Suppressor macrophage treated with lipopolysaccharide for 1 hour (primary cell): ENCODE measurements around the gene IRF2BP2.
A peak's percentile ranks its signal among the peaks of the same experiment; 100 is the strongest.

ENCODE experiments used
- DNase-seq, 3 donors: peaks; one replicate each; pipeline ENCODE4 v3.0.0-alpha.2; 2020 to 2022

Gene IRF2BP2

GRCh38 chr1:234634387-234634786 is 24.4 kb upstream of the IRF2BP2 start:
- no peak for DNase-seq

- DNase-seq, result no peak
Measured at GRCh38 chr1:234633246-234634003, 23.4 kb upstream of the IRF2BP2 start.

GRCh38 chr1:234632225-234632624 is 22.2 kb upstream of the IRF2BP2 start:
- DNase-seq, result no peak

- no peak for DNase-seq
Measured at GRCh38 chr1:234631721-234632125, 21.7 kb upstream of the IRF2BP2 start.

- DNase-seq, result no peak
Measured at GRCh38 chr1:234629026-234629425, 19.0 kb upstream of the IRF2BP2 start.

GRCh38 chr1:234628089-234628488 is 18.1 kb upstream of the IRF2BP2 start:
- peak; percentile 27 to 46 (median 39) for DNase-seq

GRCh38 chr1:234627009-234627950 is 17.3 kb upstream of the IRF2BP2 start:
- no peak for DNase-seq

GRCh38 chr1:234626391-234626790 is 16.4 kb upstream of the IRF2BP2 start:
- DNase-seq, result no peak

- DNase-seq, result peak; percentile 29 to 52 (median 51)
Measured at GRCh38 chr1:234624724-234625117, 14.7 kb upstream of the IRF2BP2 start.

GRCh38 chr1:234621657-234622335 is 11.8 kb upstream of the IRF2BP2 start:
- no peak for DNase-seq

GRCh38 chr1:234621127-234621468 is 11.1 kb upstream of the IRF2BP2 start:
- no peak for DNase-seq

- DNase-seq, result peak; percentile 74 to 89 (median 85)
Measured at GRCh38 chr1:234620272-234621126, 10.5 kb upstream of the IRF2BP2 start.

- peak; percentile 46 to 89 (median 76) for DNase-seq
Measured at GRCh38 chr1:234619794-234620247, 9.8 kb upstream of the IRF2BP2 start.

GRCh38 chr1:234619071-234619480 is 9.1 kb upstream of the IRF2BP2 start:
- DNase-seq, result peak in 2 of 3 donors; percentile 43 to 54

- DNase-seq, result no peak
Measured at GRCh38 chr1:234618737-234619049, 8.7 kb upstream of the IRF2BP2 start.

GRCh38 chr1:234617986-234618736 is 8.2 kb upstream of the IRF2BP2 start:
- no peak for DNase-seq

GRCh38 chr1:234617131-234617985 is 7.4 kb upstream of the IRF2BP2 start:
- DNase-seq, result no peak

GRCh38 chr1:234616644-234617043 is 6.7 kb upstream of the IRF2BP2 start:
- DNase-seq, result no peak

GRCh38 chr1:234614081-234614489 is 4.1 kb upstream of the IRF2BP2 start:
- peak in 1 of 3 donors; percentile 10 for DNase-seq

GRCh38 chr1:234613128-234613875 is 3.3 kb upstream of the IRF2BP2 start:
- DNase-seq, result peak; percentile 55 to 76 (median 68)
